Esophagus muscularis mucosa (tissue), 4 donors: ENCODE data around the gene SMIM43. TPM values are rescaled to one million over a fixed set of nuclear protein-coding genes. Genes with fewer than 3 reads are reported as not detected.
A peak's percentile ranks its signal among the peaks of the same experiment; 100 is the strongest.

Experiments
- DNase-seq: peaks from one replicate; pipeline ENCODE4 v3.0.0-alpha.2; 2017; ENCODE audit errors: extremely low spot score
- H3K27ac ChIP-seq, 4 donors: fragments of 200-600 bp; sonication (generic); replicated peaks in 1 of 4; 1 replicate in 3 of 4; 2 replicates in 1 of 4; pipeline ENCODE4 v1.5.1; 2016 to 2019; ENCODE audit warnings: mild to moderate bottlenecking in 1 of 4
- H3K27me3 ChIP-seq, 4 donors: fragments of 200-600 bp; sonication (generic); one replicate each; pipeline versions ENCODE4 v1.5.1 to v1.6.0; 2016 to 2019
- H3K36me3 ChIP-seq, 4 donors: fragments of 200-600 bp; sonication (generic); one replicate each; pipeline ENCODE4 v1.5.1; 2016 to 2019
- H3K4me1 ChIP-seq, 4 donors: fragments of 200-600 bp; sonication (generic); one replicate each; pipeline ENCODE4 v1.5.1; 2016 to 2019
- H3K4me3 ChIP-seq, 4 donors: fragments of 200-600 bp; sonication (generic); 1 replicate in 2 of 4; 2 replicates in 2 of 4; pipeline ENCODE4 v1.5.1; 2016 to 2019; ENCODE audit warnings: mild to moderate bottlenecking in 4 of 4, moderate library complexity in 1 of 4
- H3K9me3 ChIP-seq, 4 donors: fragments of 200-600 bp; sonication (generic); 1 replicate in 3 of 4; 2 replicates in 1 of 4; pipeline ENCODE4 v1.5.1; 2016 to 2019
- EP300 ChIP-seq: sonication (generic); formaldehyde crosslinking; IDR thresholded peaks from one replicate; pipeline ENCODE4 v1.6.1; 2017; ENCODE audit warnings: antibody characterized with exemption
- POLR2A ChIP-seq: fragments of 450-650 bp; IDR thresholded peaks from one replicate; pipeline ENCODE4 v1.6.1; 2017; ENCODE audit warnings: antibody characterized with exemption, moderate library complexity, mild to moderate bottlenecking, low read depth
- POLR2AphosphoS5 ChIP-seq, 2 donors: sonication (generic); formaldehyde crosslinking; IDR thresholded peaks; one replicate each; pipeline ENCODE4 v1.6.1; 2017; ENCODE audit warnings: antibody characterized with exemption in 2 of 2
- WGBS: methylation state at CpG from one replicate; pipeline ENCODE4 v1.1.5; 2018; 5-methylcytosine and 5-hydroxymethylcytosine counted together
- intact Hi-C: fragments of 100-400 bp; cut with DNase I; formaldehyde crosslinking; loops from one replicate; pipeline ENCODE4 v1.15.1; 2023
- total RNA-seq, 4 donors: library from RNA; depleted of rRNA; stranded (reverse); fragments of >200 nt; gene quantifications; one replicate each; pipeline versions ENCODE4 v1.1.0 to v1.2.1, GENCODE V29; 2016
- TF ChIP-seq, protein P1 (sequence below), 3 experiments: fragments of 200-600 bp in 2 of 3; fragments of 450-650 bp in 1 of 3; sonication (generic) in 2 of 3; IDR thresholded peaks; one replicate each; pipeline ENCODE4 v1.5.1; 2017 to 2019; ENCODE audit warnings: antibody characterized with exemption in 3 of 3, mild to moderate bottlenecking in 2 of 3, moderate library complexity in 1 of 3

Gene SMIM43
- total RNA-seq, 4 donors from 2014 or later: 0.46 to 1.2 (median 0.66) TPM

- H3K4me1 ChIP-seq: peaks cover 6 to 25% (median 20%) of the 10 kb centered on the region in 4 donors
- no peaks in the 10 kb centered on the region for H3K9me3 ChIP-seq
- 73% methylated on average over 2 of the region's 2 CpGs for WGBS
- DNase-seq: no peak
- H3K4me3 ChIP-seq: peak overlapping the region in 1 of 4 donors; percentile 11
- H3K27ac ChIP-seq: peak overlapping the region in 3 of 4 donors; percentile 8 to 92 (median 24)
- TF ChIP-seq POLR2AphosphoS5 (IDR thresholded peaks at IDR 0.05): no peak
- TF ChIP-seq POLR2A: no peak
- no peak for TF ChIP-seq EP300
- TF ChIP-seq, protein P1, sequence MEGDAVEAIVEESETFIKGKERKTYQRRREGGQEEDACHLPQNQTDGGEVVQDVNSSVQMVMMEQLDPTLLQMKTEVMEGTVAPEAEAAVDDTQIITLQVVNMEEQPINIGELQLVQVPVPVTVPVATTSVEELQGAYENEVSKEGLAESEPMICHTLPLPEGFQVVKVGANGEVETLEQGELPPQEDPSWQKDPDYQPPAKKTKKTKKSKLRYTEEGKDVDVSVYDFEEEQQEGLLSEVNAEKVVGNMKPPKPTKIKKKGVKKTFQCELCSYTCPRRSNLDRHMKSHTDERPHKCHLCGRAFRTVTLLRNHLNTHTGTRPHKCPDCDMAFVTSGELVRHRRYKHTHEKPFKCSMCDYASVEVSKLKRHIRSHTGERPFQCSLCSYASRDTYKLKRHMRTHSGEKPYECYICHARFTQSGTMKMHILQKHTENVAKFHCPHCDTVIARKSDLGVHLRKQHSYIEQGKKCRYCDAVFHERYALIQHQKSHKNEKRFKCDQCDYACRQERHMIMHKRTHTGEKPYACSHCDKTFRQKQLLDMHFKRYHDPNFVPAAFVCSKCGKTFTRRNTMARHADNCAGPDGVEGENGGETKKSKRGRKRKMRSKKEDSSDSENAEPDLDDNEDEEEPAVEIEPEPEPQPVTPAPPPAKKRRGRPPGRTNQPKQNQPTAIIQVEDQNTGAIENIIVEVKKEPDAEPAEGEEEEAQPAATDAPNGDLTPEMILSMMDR (IDR thresholded peaks at IDR 0.05): no peak
- H3K36me3 ChIP-seq: peaks cover 8 to 18% (median 14%) of the 10 kb centered on the region in 4 donors
- no peaks in the 10 kb centered on the region for H3K27me3 ChIP-seq
- intact Hi-C loops: loop anchor here (10.0 kb wide), 1 partner anchor 355 kb away; the partner anchor contains the start of gene BLTP1
Measured at GRCh38 chr4:121799208-121799823, 34.4 kb upstream of the SMIM43 start.

DNA sequence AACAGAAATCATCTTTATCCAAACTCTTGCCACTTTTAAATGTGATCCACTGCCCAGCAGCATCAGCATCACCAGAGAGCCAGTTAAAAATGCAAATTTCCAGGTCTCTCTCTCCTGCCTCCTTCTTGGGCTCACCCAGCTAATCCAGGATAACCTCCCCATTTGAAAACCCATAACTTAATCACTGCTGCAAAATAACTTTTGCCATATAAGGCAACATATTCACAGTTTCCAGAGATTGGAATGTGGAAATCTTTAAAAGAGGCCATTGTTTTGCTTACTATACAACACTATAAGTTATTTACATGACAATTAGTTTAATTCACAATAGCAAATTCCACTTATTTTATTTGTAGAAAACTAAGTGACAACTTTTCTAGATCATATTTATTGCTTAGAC lies 31.3 kb upstream of the SMIM43 start:
- Histone ChIP-seq H3K27me3 (peaks cover 0 to 5% (median 0%) of the 10 kb centered on the region in 4 donors), H3K4me3 (no peak overlapping the region), H3K4me1 (peaks cover 6 to 9% (median 7%) of the 10 kb centered on the region in 4 donors), H3K27ac (no peak overlapping the region), H3K9me3 (no peaks in the 10 kb centered on the region), H3K36me3 (no peaks in the 10 kb centered on the region)
- intact Hi-C loops: loop anchor here (10.0 kb wide), 1 partner anchor 359 kb away; the partner anchor contains the start of gene BLTP1
- no peak for TF ChIP-seq POLR2AphosphoS5 (IDR thresholded peaks at IDR 0.05)
- TF ChIP-seq POLR2A: no peak
- TF ChIP-seq, protein P1 (IDR thresholded peaks at IDR 0.05): no peak
- no peak for TF ChIP-seq EP300
- no peak for DNase-seq

- DNase-seq: no peak
- Histone ChIP-seq H3K4me3 (no peak overlapping the region), H3K36me3 (no peaks in the 10 kb centered on the region), H3K27me3 (peaks cover 0 to 5% (median 0%) of the 10 kb centered on the region in 4 donors), H3K9me3 (no peaks in the 10 kb centered on the region), H3K4me1 (no peaks in the 10 kb centered on the region), H3K27ac (no peak overlapping the region)
- 71% methylated on average over 5 of the region's 5 CpGs for WGBS
- TF ChIP-seq POLR2AphosphoS5 (IDR thresholded peaks at IDR 0.05): no peak
- TF ChIP-seq EP300: no peak
- TF ChIP-seq POLR2A: no peak
- TF ChIP-seq, protein P1 (IDR thresholded peaks at IDR 0.05): no peak
- intact Hi-C loops: loop anchor here (10.0 kb wide), 1 partner anchor 360 kb away; the partner anchor contains the start of gene BLTP1
Measured at GRCh38 chr4:121794505-121795188, 29.7 kb upstream of the SMIM43 start.

- no peak overlapping the region for H3K4me3 ChIP-seq
- peaks cover 0 to 20% (median 0%) of the 10 kb centered on the region in 4 donors for H3K27me3 ChIP-seq
- intact Hi-C loops: loop anchor here (10.0 kb wide), 1 partner anchor 362 kb away; the partner anchor contains the start of gene BLTP1
- WGBS: 91% methylated on average over 2 of the region's 2 CpGs
- H3K36me3 ChIP-seq: no peaks in the 10 kb centered on the region
- DNase-seq: no peak
- no peak overlapping the region for H3K27ac ChIP-seq
- no peaks in the 10 kb centered on the region for H3K4me1 ChIP-seq
- TF ChIP-seq, protein P1 (IDR thresholded peaks at IDR 0.05): no peak
- no peak for TF ChIP-seq POLR2AphosphoS5 (IDR thresholded peaks at IDR 0.05)
- no peak for TF ChIP-seq POLR2A
- TF ChIP-seq EP300: no peak
- H3K9me3 ChIP-seq: no peaks in the 10 kb centered on the region
Measured at GRCh38 chr4:121792966-121793365, 28.0 kb upstream of the SMIM43 start.
